Stomach (tissue), 9 donors: ENCODE data around the gene GORASP2. TPM values are rescaled to one million over a fixed set of nuclear protein-coding genes. Genes with fewer than 3 reads are reported as not detected.

Experiments
- DNase-seq, 2 donors: peaks; one replicate each; pipeline versions ENCODE4 v3.0.0 to v3.0.0-alpha.2; 2013 to 2019
- H3K27ac ChIP-seq, 5 donors: fragments of 200-600 bp in 4 of 5; sonication (generic) in 4 of 5; one replicate each; pipeline ENCODE4 v1.5.1; 2013 to 2019; ENCODE audit warnings: mild to moderate bottlenecking in 1 of 5, moderate library complexity in 1 of 5
- H3K27me3 ChIP-seq, 3 donors: fragments of 200-600 bp; sonication (generic); one replicate each; pipeline ENCODE4 v1.5.1; 2017 to 2019; ENCODE audit warnings: mixed run types in 1 of 3
- H3K36me3 ChIP-seq, 4 donors: fragments of 200-600 bp; sonication (generic); 1 replicate in 3 of 4; 2 replicates in 1 of 4; pipeline ENCODE4 v1.5.1; 2016 to 2019
- H3K4me1 ChIP-seq, 4 donors: fragments of 200-600 bp; sonication (generic); one replicate each; pipeline ENCODE4 v1.5.1; 2016 to 2019
- H3K4me3 ChIP-seq, 4 donors: fragments of 200-600 bp; sonication (generic) in 3 of 4; one replicate each; pipeline ENCODE4 v1.5.1; 2016 to 2019; ENCODE audit warnings: mild to moderate bottlenecking in 1 of 4
- H3K9me3 ChIP-seq, 4 donors: fragments of 200-600 bp; sonication (generic); one replicate each; pipeline ENCODE4 v1.5.1; 2016 to 2019
- CTCF ChIP-seq, 7 experiments: fragments of 450-650 bp in 4 of 7; fragments of 200-600 bp in 3 of 7; sonication (generic) in 3 of 7; IDR thresholded peaks; one replicate each; pipeline ENCODE4 v1.5.1; 2016 to 2019; ENCODE audit warnings: antibody characterized with exemption in 7 of 7, control low read depth in 2 of 7, mild to moderate bottlenecking in 1 of 7
- EP300 ChIP-seq: sonication (generic); formaldehyde crosslinking; IDR thresholded peaks from one replicate; pipeline ENCODE4 v1.6.1; 2017; ENCODE audit warnings: antibody characterized with exemption
- POLR2A ChIP-seq, 4 donors: fragments of 450-650 bp; IDR thresholded peaks; one replicate each; pipeline ENCODE4 v1.6.1; 2016; ENCODE audit warnings: antibody characterized with exemption in 4 of 4, control low read depth in 2 of 4, mild to moderate bottlenecking in 1 of 4, moderate library complexity in 1 of 4
- POLR2AphosphoS5 ChIP-seq, 3 donors: sonication (generic); formaldehyde crosslinking; IDR thresholded peaks; one replicate each; pipeline ENCODE4 v1.6.1; 2016; ENCODE audit warnings: antibody characterized with exemption in 3 of 3
- WGBS, 5 donors: extraction: QIAGEN DNeasy Blood & Tissue Kit in 3 of 5; methylation state at CpG; one replicate each; pipeline versions ENCODE4 v1.1.5 to v1.1.7; 2013 to 2018; 5-methylcytosine and 5-hydroxymethylcytosine counted together
- intact Hi-C: fragments of 100-400 bp; cut with DNase I; formaldehyde crosslinking; loops from one replicate; pipeline ENCODE4 v1.15.1; 2023; ENCODE audit warnings: low total_unique reads
- polyA plus RNA-seq, 3 donors: library from polyadenylated mRNA; stranded (reverse); fragments of 200-250 nt; gene quantifications; one replicate each; pipeline ENCODE4 v1.2.3, GENCODE V29; 2013
- total RNA-seq, 5 donors: library from RNA; depleted of rRNA; stranded (reverse); fragments of >200 nt; gene quantifications; one replicate each; pipeline versions ENCODE4 v1.1.0 to v1.2.3, GENCODE V29; 2014 to 2016
- donor health status: healthy with polysubstance abuse.
- donor health status: Bipolar disorder and iron deficiency.
- donor health status: healthy.

GORASP2 gene
- total and polyA plus RNA-seq, 8 donors = 9.9 to 141 (median 33.8) TPM

GRCh38 chr2:171008550-171009205 is 79.6 kb downstream of the GORASP2 start:
- H3K4me3 ChIP-seq = no peak overlapping the region
- H3K4me1 ChIP-seq = no peaks in the 10 kb centered on the region
- peaks cover 6 to 73% (median 63%) of the 10 kb centered on the region in 4 donors for H3K36me3 ChIP-seq
- no peak for DNase-seq
- H3K27ac ChIP-seq = no peak overlapping the region
- intact Hi-C loops = no loop called here
- TF ChIP-seq CTCF (IDR thresholded peaks at IDR 0.05) (no peak), POLR2A (IDR thresholded peaks at IDR 0.05) (no peak), EP300 (no peak), POLR2AphosphoS5 (IDR thresholded peaks at IDR 0.05) (no peak)
- 32 to 54% (median 45%) methylated on average over 2 of the region's 2 CpGs for WGBS, 5 donors
- H3K27me3 ChIP-seq = no peaks in the 10 kb centered on the region
- no peaks in the 10 kb centered on the region for H3K9me3 ChIP-seq

GRCh38 chr2:171009386-171009785 is 80.3 kb downstream of the GORASP2 start:
- Histone ChIP-seq H3K9me3 (no peaks in the 10 kb centered on the region), H3K4me1 (no peaks in the 10 kb centered on the region), H3K4me3 (no peak overlapping the region), H3K27me3 (no peaks in the 10 kb centered on the region), H3K36me3 (peaks cover 6 to 73% (median 63%) of the 10 kb centered on the region in 4 donors), H3K27ac (no peak overlapping the region)
- intact Hi-C loops = no loop called here
- TF ChIP-seq POLR2AphosphoS5 (IDR thresholded peaks at IDR 0.05) = no peak
- no peak for TF ChIP-seq POLR2A (IDR thresholded peaks at IDR 0.05)
- TF ChIP-seq EP300 = no peak
- TF ChIP-seq CTCF (IDR thresholded peaks at IDR 0.05) = no peak
- DNase-seq = no peak
- WGBS, 5 donors = 92 to 99% (median 95%) methylated on average over 4 of the region's 4 CpGs

- 44 to 100% (median 95%) methylated on average over 1 of the region's 1 CpG for WGBS, 5 donors
- peaks cover 0 to 51% (median 45%) of the 10 kb centered on the region in 4 donors for H3K36me3 ChIP-seq
- intact Hi-C loops = no loop called here
- TF ChIP-seq CTCF (IDR thresholded peaks at IDR 0.05) (no peak), POLR2AphosphoS5 (IDR thresholded peaks at IDR 0.05) (no peak), POLR2A (IDR thresholded peaks at IDR 0.05) (no peak), EP300 (no peak)
- no peaks in the 10 kb centered on the region for H3K9me3 ChIP-seq
- H3K4me3 ChIP-seq = no peak overlapping the region
- no peak for DNase-seq
- H3K4me1 ChIP-seq = peaks cover 0 to 9% (median 0%) of the 10 kb centered on the region in 4 donors
- H3K27ac ChIP-seq = no peak overlapping the region
- no peaks in the 10 kb centered on the region for H3K27me3 ChIP-seq
Measured at GRCh38 chr2:171013851-171014250, 84.8 kb downstream of the GORASP2 start.

GRCh38 chr2:171016125-171016524 is 87.1 kb downstream of the GORASP2 start:
- Histone ChIP-seq H3K27ac (no peak overlapping the region), H3K27me3 (no peaks in the 10 kb centered on the region), H3K36me3 (peaks cover 0 to 41% (median 29%) of the 10 kb centered on the region in 4 donors), H3K4me3 (no peak overlapping the region), H3K4me1 (peaks cover 0 to 9% (median 2%) of the 10 kb centered on the region in 4 donors), H3K9me3 (no peaks in the 10 kb centered on the region)
- intact Hi-C loops = no loop called here
- no peak for DNase-seq
- no peak for TF ChIP-seq POLR2A (IDR thresholded peaks at IDR 0.05)
- TF ChIP-seq POLR2AphosphoS5 (IDR thresholded peaks at IDR 0.05) = no peak
- no peak for TF ChIP-seq CTCF (IDR thresholded peaks at IDR 0.05)
- no peak for TF ChIP-seq EP300
- WGBS, 5 donors = 89 to 98% (median 97%) methylated on average over 9 of the region's 9 CpGs

Other genes with a start within 250 kb of the GORASP2 start
- 1 to 10 TPM in 2 of 5 donors, under 1 TPM in 1, not detected in 2; 0.92 to 5.8 (median 1.2) TPM for gene SP5, start 213.9 kb upstream of the GORASP2 start, total RNA-seq
- gene SP5, start 213.9 kb upstream of the GORASP2 start, polyA plus RNA-seq = 1 to 10 TPM; 2.6 to 4.1 (median 3.4) TPM
- not detected for gene ERICH2, start 158.9 kb upstream of the GORASP2 start, total RNA-seq
- gene ERICH2, start 158.9 kb upstream of the GORASP2 start, polyA plus RNA-seq = 1 to 10 TPM; 1.5 to 6.8 (median 6.1) TPM
- gene GAD1, start 112.4 kb upstream of the GORASP2 start, total RNA-seq = 1 to 10 TPM in 1 of 5 donors, not detected in 4; 2.4 TPM
- under 1 TPM in 2 of 3 donors, not detected in 1; 0.38 to 0.81 TPM for gene GAD1, start 112.4 kb upstream of the GORASP2 start, polyA plus RNA-seq
- gene TLK1, start 231.6 kb downstream of the GORASP2 start, total RNA-seq = 100 to 1,000 TPM in 1 of 5 donors, 10 to 100 TPM in 4; 11.1 to 135 (median 31.3) TPM
- 10 to 100 TPM; 10.1 to 13.7 (median 10.8) TPM for gene TLK1, start 231.6 kb downstream of the GORASP2 start, polyA plus RNA-seq